HepG2 (cell line): Measurements from ENCODE around the gene NRL. TPM values are rescaled to one million over a fixed set of nuclear protein-coding genes. Genes with fewer than 3 reads are reported as not detected.

Experiments
- ARID2 ChIP-seq: sonication (generic); formaldehyde crosslinking; IDR thresholded peaks from 2 replicates; pipeline ENCODE4 v1.8.1; 2022; ENCODE audit warnings: mild to moderate bottlenecking, missing genetic modification reagents, borderline replicate concordance
- ARNTL ChIP-seq: sonication (generic); formaldehyde crosslinking; IDR thresholded peaks from 2 replicates; pipeline ENCODE4 v1.4.0; 2020; ENCODE audit warnings: mild to moderate bottlenecking, missing genetic modification reagents
- CBFB ChIP-seq: sonication (generic); formaldehyde crosslinking; IDR thresholded peaks from 2 replicates; pipeline ENCODE4 v1.4.0; 2020; ENCODE audit warnings: missing genetic modification reagents
- CTCF ChIP-seq: sonication (generic); formaldehyde crosslinking; IDR thresholded peaks from 2 replicates; pipeline ENCODE4 v1.5.0; 2020; ENCODE audit warnings: mild to moderate bottlenecking, missing genetic modification reagents, moderate library complexity
- NFKBIZ ChIP-seq: IDR thresholded peaks from 2 replicates; pipeline ENCODE4 v1.6.1; 2018; ENCODE audit warnings: missing genetic modification reagents, missing compliant biosample characterization
- POGZ ChIP-seq: sonication (generic); formaldehyde crosslinking; IDR thresholded peaks from 2 replicates; pipeline ENCODE4 v1.4.0; 2020; ENCODE audit warnings: mild to moderate bottlenecking, missing genetic modification reagents
- RCOR2 ChIP-seq: IDR thresholded peaks from 2 replicates; pipeline ENCODE4 v1.6.1; 2016; ENCODE audit warnings: missing biosample characterization, missing genetic modification reagents
- RERE ChIP-seq: IDR thresholded peaks from 2 replicates; pipeline ENCODE4 v1.6.1; 2016; ENCODE audit warnings: low read depth, missing genetic modification reagents, missing compliant biosample characterization
- ZFP36L1 ChIP-seq: sonication (generic); formaldehyde crosslinking; IDR thresholded peaks from 2 replicates; pipeline ENCODE4 v1.8.0; 2022; ENCODE audit warnings: mild to moderate bottlenecking, missing genetic modification reagents, moderate library complexity
- ZNF331 ChIP-seq: sonication (generic); formaldehyde crosslinking; IDR thresholded peaks from 2 replicates; pipeline ENCODE4 v1.4.0; 2020; ENCODE audit warnings: missing genetic modification reagents
- ZNF34 ChIP-seq: sonication (generic); formaldehyde crosslinking; IDR thresholded peaks from 2 replicates; pipeline ENCODE4 v1.4.0; 2020; ENCODE audit warnings: mild to moderate bottlenecking, missing genetic modification reagents, borderline replicate concordance
- polyA plus RNA-seq, 8 experiments: library from polyadenylated mRNA; depleted of rRNA in 3 of 8; stranded (reverse) in 7 of 8; unstranded in 1 of 8; fragments of >200 nt; fragmentation: Illumina TruSeq in 4 of 8; extraction: Trizol in 4 of 8; gene quantifications; 2 replicates each; pipeline versions ENCODE4 v1.2.1 to v1.2.3, GENCODE V29; 2011 to 2016; ENCODE audit warnings: low read depth in 4 of 8, missing spikeins in 1 of 8, mixed read lengths in 1 of 8; ENCODE audit not compliant: insufficient read depth in 1 of 8
- total RNA-seq, 5 experiments: library from RNA; depleted of rRNA; stranded (reverse); fragments of >200 nt; fragmentation: Illumina TruSeq; extraction: Trizol; gene quantifications; 2 replicates each; pipeline ENCODE4 v1.2.3, GENCODE V29; 2016; ENCODE audit warnings: low read depth in 1 of 5
- TF ChIP-seq, protein P1 (sequence below): sonication (generic); formaldehyde crosslinking; IDR thresholded peaks from 2 replicates; pipeline ENCODE4 v1.4.0; 2020; ENCODE audit warnings: missing genetic modification reagents
- TF ChIP-seq, protein P2 (sequence below): sonication (generic); formaldehyde crosslinking; IDR thresholded peaks from 2 replicates; pipeline ENCODE4 v1.4.0; 2020; ENCODE audit warnings: missing genetic modification reagents, mild to moderate bottlenecking, borderline replicate concordance
- TF ChIP-seq, protein P3 (sequence below): sonication (generic); formaldehyde crosslinking; IDR thresholded peaks from 2 replicates; pipeline ENCODE4 v1.8.0; 2022; ENCODE audit warnings: mild to moderate bottlenecking, missing genetic modification reagents, moderate library complexity

NRL gene
- total and polyA plus RNA-seq, 2 of the 13 experiments (the other 11 are each of a cell fraction or from before 2014, with no cell fraction given) = 2.5 to 4.7 TPM

GRCh38 chr14:24036169-24036962 lies 78.4 kb downstream of the NRL start (continued):
- TF ChIP-seq CTCF (peak; percentile 98), ARNTL (0 out of 2 replicates have a peak, but pooled peaks have one; percentile 56), RCOR2 (CRISPR knock-in tag) (no peak), ZNF34 (peak; percentile 42; the same call in 1 of the 2 replicates), ARID2 (CRISPR knock-in tag) (peak; percentile 90), CBFB (no peak), RERE (0 out of 2 replicates have a peak, but pooled peaks have one; percentile 2), NFKBIZ (CRISPR knock-in tag) (peak; percentile 77; the same call in 1 of the 2 replicates), ZFP36L1 (no peak), POGZ (CRISPR knock-in tag) (peak; percentile 96), ZNF331 (CRISPR knock-in tag) (peak; percentile 85)
- TF ChIP-seq, protein P1, sequence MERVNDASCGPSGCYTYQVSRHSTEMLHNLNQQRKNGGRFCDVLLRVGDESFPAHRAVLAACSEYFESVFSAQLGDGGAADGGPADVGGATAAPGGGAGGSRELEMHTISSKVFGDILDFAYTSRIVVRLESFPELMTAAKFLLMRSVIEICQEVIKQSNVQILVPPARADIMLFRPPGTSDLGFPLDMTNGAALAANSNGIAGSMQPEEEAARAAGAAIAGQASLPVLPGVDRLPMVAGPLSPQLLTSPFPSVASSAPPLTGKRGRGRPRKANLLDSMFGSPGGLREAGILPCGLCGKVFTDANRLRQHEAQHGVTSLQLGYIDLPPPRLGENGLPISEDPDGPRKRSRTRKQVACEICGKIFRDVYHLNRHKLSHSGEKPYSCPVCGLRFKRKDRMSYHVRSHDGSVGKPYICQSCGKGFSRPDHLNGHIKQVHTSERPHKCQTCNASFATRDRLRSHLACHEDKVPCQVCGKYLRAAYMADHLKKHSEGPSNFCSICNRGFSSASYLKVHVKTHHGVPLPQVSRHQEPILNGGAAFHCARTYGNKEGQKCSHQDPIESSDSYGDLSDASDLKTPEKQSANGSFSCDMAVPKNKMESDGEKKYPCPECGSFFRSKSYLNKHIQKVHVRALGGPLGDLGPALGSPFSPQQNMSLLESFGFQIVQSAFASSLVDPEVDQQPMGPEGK (CRISPR knock-in tag) = peak; percentile 98
- TF ChIP-seq, protein P2, sequence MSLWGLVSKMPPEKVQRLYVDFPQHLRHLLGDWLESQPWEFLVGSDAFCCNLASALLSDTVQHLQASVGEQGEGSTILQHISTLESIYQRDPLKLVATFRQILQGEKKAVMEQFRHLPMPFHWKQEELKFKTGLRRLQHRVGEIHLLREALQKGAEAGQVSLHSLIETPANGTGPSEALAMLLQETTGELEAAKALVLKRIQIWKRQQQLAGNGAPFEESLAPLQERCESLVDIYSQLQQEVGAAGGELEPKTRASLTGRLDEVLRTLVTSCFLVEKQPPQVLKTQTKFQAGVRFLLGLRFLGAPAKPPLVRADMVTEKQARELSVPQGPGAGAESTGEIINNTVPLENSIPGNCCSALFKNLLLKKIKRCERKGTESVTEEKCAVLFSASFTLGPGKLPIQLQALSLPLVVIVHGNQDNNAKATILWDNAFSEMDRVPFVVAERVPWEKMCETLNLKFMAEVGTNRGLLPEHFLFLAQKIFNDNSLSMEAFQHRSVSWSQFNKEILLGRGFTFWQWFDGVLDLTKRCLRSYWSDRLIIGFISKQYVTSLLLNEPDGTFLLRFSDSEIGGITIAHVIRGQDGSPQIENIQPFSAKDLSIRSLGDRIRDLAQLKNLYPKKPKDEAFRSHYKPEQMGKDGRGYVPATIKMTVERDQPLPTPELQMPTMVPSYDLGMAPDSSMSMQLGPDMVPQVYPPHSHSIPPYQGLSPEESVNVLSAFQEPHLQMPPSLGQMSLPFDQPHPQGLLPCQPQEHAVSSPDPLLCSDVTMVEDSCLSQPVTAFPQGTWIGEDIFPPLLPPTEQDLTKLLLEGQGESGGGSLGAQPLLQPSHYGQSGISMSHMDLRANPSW (CRISPR knock-in tag) = no peak
- TF ChIP-seq, protein P3, sequence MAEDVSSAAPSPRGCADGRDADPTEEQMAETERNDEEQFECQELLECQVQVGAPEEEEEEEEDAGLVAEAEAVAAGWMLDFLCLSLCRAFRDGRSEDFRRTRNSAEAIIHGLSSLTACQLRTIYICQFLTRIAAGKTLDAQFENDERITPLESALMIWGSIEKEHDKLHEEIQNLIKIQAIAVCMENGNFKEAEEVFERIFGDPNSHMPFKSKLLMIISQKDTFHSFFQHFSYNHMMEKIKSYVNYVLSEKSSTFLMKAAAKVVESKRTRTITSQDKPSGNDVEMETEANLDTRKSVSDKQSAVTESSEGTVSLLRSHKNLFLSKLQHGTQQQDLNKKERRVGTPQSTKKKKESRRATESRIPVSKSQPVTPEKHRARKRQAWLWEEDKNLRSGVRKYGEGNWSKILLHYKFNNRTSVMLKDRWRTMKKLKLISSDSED (CRISPR knock-in tag) = 0 out of 2 replicates have a peak, but pooled peaks have one; percentile 12
